22Rv1 (cell line): ENCODE results near the gene GULP1.

Source experiments
- H3K27ac ChIP-seq: fragments of 450-650 bp; 2 replicates; pipeline ENCODE4 v1.5.1; 2017
- ZFX ChIP-seq: fragments of 450-650 bp; IDR thresholded peaks from 2 replicates; pipeline ENCODE4 v1.6.1; 2017; ENCODE audit warnings: antibody characterized with exemption, borderline replicate concordance
- TF ChIP-seq, protein P1 (sequence below): fragments of 450-650 bp; IDR thresholded peaks from 2 replicates; pipeline ENCODE4 v1.5.1; 2017; ENCODE audit warnings: mild to moderate bottlenecking

The GULP1 gene

GRCh38 chr2:188473306-188473705 lies 181.6 kb downstream of the GULP1 start:
- no peak overlapping the region for H3K27ac ChIP-seq
- no peak for TF ChIP-seq ZFX
- TF ChIP-seq, protein P1, sequence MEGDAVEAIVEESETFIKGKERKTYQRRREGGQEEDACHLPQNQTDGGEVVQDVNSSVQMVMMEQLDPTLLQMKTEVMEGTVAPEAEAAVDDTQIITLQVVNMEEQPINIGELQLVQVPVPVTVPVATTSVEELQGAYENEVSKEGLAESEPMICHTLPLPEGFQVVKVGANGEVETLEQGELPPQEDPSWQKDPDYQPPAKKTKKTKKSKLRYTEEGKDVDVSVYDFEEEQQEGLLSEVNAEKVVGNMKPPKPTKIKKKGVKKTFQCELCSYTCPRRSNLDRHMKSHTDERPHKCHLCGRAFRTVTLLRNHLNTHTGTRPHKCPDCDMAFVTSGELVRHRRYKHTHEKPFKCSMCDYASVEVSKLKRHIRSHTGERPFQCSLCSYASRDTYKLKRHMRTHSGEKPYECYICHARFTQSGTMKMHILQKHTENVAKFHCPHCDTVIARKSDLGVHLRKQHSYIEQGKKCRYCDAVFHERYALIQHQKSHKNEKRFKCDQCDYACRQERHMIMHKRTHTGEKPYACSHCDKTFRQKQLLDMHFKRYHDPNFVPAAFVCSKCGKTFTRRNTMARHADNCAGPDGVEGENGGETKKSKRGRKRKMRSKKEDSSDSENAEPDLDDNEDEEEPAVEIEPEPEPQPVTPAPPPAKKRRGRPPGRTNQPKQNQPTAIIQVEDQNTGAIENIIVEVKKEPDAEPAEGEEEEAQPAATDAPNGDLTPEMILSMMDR = no peak

- H3K27ac ChIP-seq = no peak overlapping the region
- TF ChIP-seq, protein P1 = no peak
- no peak for TF ChIP-seq ZFX
Measured at GRCh38 chr2:188474316-188474715, 182.6 kb downstream of the GULP1 start.

DNA sequence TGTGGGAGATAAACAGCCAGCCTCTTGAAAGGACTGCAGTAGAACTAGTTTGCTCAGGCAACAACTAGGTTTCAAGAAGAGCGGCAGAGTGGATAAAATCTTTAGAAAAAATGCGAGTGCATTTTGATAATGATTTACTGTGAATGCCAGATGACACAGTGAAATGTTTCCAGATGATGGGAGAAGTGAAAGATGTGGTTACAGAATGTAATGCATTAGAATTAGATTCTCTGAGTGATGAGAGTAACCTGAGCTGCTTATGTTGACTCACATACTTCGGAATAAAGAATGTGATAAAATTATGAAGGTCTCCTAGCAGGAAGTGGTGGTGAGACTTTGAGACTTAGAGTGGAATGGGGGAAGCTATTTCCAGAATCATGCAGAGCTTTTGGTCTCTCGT lies 184.3 kb downstream of the GULP1 start:
- TF ChIP-seq, protein P1 = no peak
- no peak for TF ChIP-seq ZFX
- no peak overlapping the region for H3K27ac ChIP-seq

GRCh38 chr2:188477564-188478103 lies 186.0 kb downstream of the GULP1 start:
- H3K27ac ChIP-seq = no peak overlapping the region

DNA sequence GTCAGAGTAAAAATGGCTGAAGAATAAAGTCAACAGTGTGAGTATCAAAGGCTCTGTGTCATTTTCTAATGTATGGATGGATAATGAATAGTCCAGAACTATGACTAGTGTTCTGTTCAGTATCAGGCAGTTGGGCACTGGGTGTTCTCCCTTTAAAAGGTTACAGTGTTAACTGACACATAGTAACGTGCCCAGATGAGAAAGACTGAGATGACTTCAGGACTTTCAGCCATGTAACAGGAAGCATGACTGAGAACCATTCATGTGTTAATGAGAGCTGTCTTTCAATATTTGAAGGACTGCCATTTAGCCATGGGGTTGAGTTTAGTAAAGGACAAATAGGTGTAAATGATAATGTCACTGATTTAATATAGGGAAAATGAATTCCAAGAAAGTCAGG lies 187.1 kb downstream of the GULP1 start:
- H3K27ac ChIP-seq = no peak overlapping the region
- TF ChIP-seq, protein P1 = no peak
- no peak for TF ChIP-seq ZFX

More at GRCh38 chr2:188477564-188478103, 186.0 kb downstream of the GULP1 start:
- TF ChIP-seq ZFX = no peak
- TF ChIP-seq, protein P1 = no peak

- TF ChIP-seq, protein P1 = no peak
- TF ChIP-seq ZFX = no peak
- H3K27ac ChIP-seq = no peak overlapping the region
Measured at GRCh38 chr2:188481474-188481873, 189.8 kb downstream of the GULP1 start.

- no peak for TF ChIP-seq ZFX
- TF ChIP-seq, protein P1 = no peak
- no peak overlapping the region for H3K27ac ChIP-seq
Measured at GRCh38 chr2:188485496-188485895, 193.8 kb downstream of the GULP1 start.
